ENCODE measurements around the gene NARF.
"Not testable (repeated sequence)": the region's sequence is repeated elsewhere in the genome, so short reads cannot be mapped to it uniquely, and the experiment has no call there.

Gene NARF

GRCh38 chr17:82447876-82448275 lies 10.7 kb upstream of the NARF start:
- Histone ChIP-seq H2AFZ (ENCODE audit: low read length, unreplicated experiment) (no peak overlapping the region), H3K79me2 (ENCODE audit: control insufficient read depth, insufficient read depth, low read length, unreplicated experiment) (peaks cover 18% of the 10 kb centered on the region), H3K27me3 (ENCODE audit: insufficient read depth, low read length) (no peaks in the 10 kb centered on the region), H3K27ac (ENCODE audit: low read depth, low read length) (no peak overlapping the region), H3K4me3 (ENCODE audit: low read depth, low read length) (no peak overlapping the region), H3K36me3 (ENCODE audit: insufficient read depth, low read length) (no peaks in the 10 kb centered on the region), H3K4me1 (ENCODE audit: control insufficient read depth, insufficient read depth, low read length, unreplicated experiment) (peaks cover 5% of the 10 kb centered on the region)

- H3K79me2 ChIP-seq (ENCODE audit: control insufficient read depth, insufficient read depth, low read length, unreplicated experiment), result peaks cover 18% of the 10 kb centered on the region
- peak overlapping the region; percentile 86 for H3K4me3 ChIP-seq (ENCODE audit: low read depth, low read length)
- H3K27me3 ChIP-seq (ENCODE audit: insufficient read depth, low read length), result no peaks in the 10 kb centered on the region
- no peaks in the 10 kb centered on the region for H3K36me3 ChIP-seq (ENCODE audit: insufficient read depth, low read length)
- no peak overlapping the region for H2AFZ ChIP-seq (ENCODE audit: low read length, unreplicated experiment)
- no peak overlapping the region for H3K27ac ChIP-seq (ENCODE audit: low read depth, low read length)
- H3K4me1 ChIP-seq (ENCODE audit: control insufficient read depth, insufficient read depth, low read length, unreplicated experiment), result peaks cover 5% of the 10 kb centered on the region
Measured at GRCh38 chr17:82449131-82449882, 9.2 kb upstream of the NARF start.

- H3K79me2 ChIP-seq (ENCODE audit: control insufficient read depth, insufficient read depth, low read length, unreplicated experiment), result peaks cover 18% of the 10 kb centered on the region
- H3K4me3 ChIP-seq (ENCODE audit: low read depth, low read length), result peak overlapping the region; percentile 86
- H3K27ac ChIP-seq (ENCODE audit: low read depth, low read length), result no peak overlapping the region; the same call in 1 of the 2 replicates
- peak overlapping the region; percentile 84 for H2AFZ ChIP-seq (ENCODE audit: low read length, unreplicated experiment)
- peaks cover 5% of the 10 kb centered on the region for H3K4me1 ChIP-seq (ENCODE audit: control insufficient read depth, insufficient read depth, low read length, unreplicated experiment)
- H3K36me3 ChIP-seq (ENCODE audit: insufficient read depth, low read length), result no peaks in the 10 kb centered on the region
- no peaks in the 10 kb centered on the region for H3K27me3 ChIP-seq (ENCODE audit: insufficient read depth, low read length)
Measured at GRCh38 chr17:82449883-82450356, 8.6 kb upstream of the NARF start.

- Histone ChIP-seq H3K79me2 (ENCODE audit: control insufficient read depth, insufficient read depth, low read length, unreplicated experiment) (peaks cover 18% of the 10 kb centered on the region), H3K27me3 (ENCODE audit: insufficient read depth, low read length) (no peaks in the 10 kb centered on the region), H3K27ac (ENCODE audit: low read depth, low read length) (peak within 1 kb of the TSS; percentile 64), H3K36me3 (ENCODE audit: insufficient read depth, low read length) (no peaks in the 10 kb centered on the region), H3K4me3 (ENCODE audit: low read depth, low read length) (peak within 1 kb of the TSS; percentile 86), H3K4me1 (ENCODE audit: control insufficient read depth, insufficient read depth, low read length, unreplicated experiment) (peaks cover 5% of the 10 kb centered on the region), H2AFZ (ENCODE audit: low read length, unreplicated experiment) (peak within 1 kb of the TSS; percentile 84)
Measured at GRCh38 chr17:82450357-82451106, 8.0 kb upstream of the NARF start, which contains the start of gene CYBC1. TSS of gene CYBC1 (minus strand) at chr17:82450752. CDS start at chr17:82449254, 1,498 bp downstream.

GRCh38 chr17:82452162-82452561 lies 6.4 kb upstream of the NARF start:
- Histone ChIP-seq H3K27me3 (ENCODE audit: insufficient read depth, low read length) (no peaks in the 10 kb centered on the region), H3K4me1 (ENCODE audit: control insufficient read depth, insufficient read depth, low read length, unreplicated experiment) (peaks cover 7% of the 10 kb centered on the region), H3K4me3 (ENCODE audit: low read depth, low read length) (no peak overlapping the region), H2AFZ (ENCODE audit: low read length, unreplicated experiment) (no peak overlapping the region), H3K27ac (ENCODE audit: low read depth, low read length) (no peak overlapping the region), H3K36me3 (ENCODE audit: insufficient read depth, low read length) (no peaks in the 10 kb centered on the region), H3K79me2 (ENCODE audit: control insufficient read depth, insufficient read depth, low read length, unreplicated experiment) (peaks cover 18% of the 10 kb centered on the region)

GRCh38 chr17:82453151-82453550 lies 5.4 kb upstream of the NARF start:
- Histone ChIP-seq H3K79me2 (ENCODE audit: control insufficient read depth, insufficient read depth, low read length, unreplicated experiment) (peaks cover 16% of the 10 kb centered on the region), H3K4me1 (ENCODE audit: control insufficient read depth, insufficient read depth, low read length, unreplicated experiment) (peaks cover 14% of the 10 kb centered on the region)
- H3K27me3 ChIP-seq (ENCODE audit: insufficient read depth, low read length); H3K27ac ChIP-seq (ENCODE audit: low read depth, low read length); H3K36me3 ChIP-seq (ENCODE audit: insufficient read depth, low read length); H2AFZ ChIP-seq (ENCODE audit: low read length, unreplicated experiment); H3K4me3 ChIP-seq (ENCODE audit: low read depth, low read length): not testable (repeated sequence)

- H3K4me3 ChIP-seq (ENCODE audit: low read depth, low read length); H3K36me3 ChIP-seq (ENCODE audit: insufficient read depth, low read length); H3K27me3 ChIP-seq (ENCODE audit: insufficient read depth, low read length); H2AFZ ChIP-seq (ENCODE audit: low read length, unreplicated experiment); H3K27ac ChIP-seq (ENCODE audit: low read depth, low read length): not testable (repeated sequence)
- H3K4me1 ChIP-seq (ENCODE audit: control insufficient read depth, insufficient read depth, low read length, unreplicated experiment), result peaks cover 14% of the 10 kb centered on the region
- peaks cover 16% of the 10 kb centered on the region for H3K79me2 ChIP-seq (ENCODE audit: control insufficient read depth, insufficient read depth, low read length, unreplicated experiment)
Measured at GRCh38 chr17:82453706-82454105, 4.8 kb upstream of the NARF start.

GRCh38 chr17:82457073-82457928 lies 1.2 kb upstream of the NARF start:
- no peaks in the 10 kb centered on the region for H3K36me3 ChIP-seq (ENCODE audit: insufficient read depth, low read length)
- H3K4me1 ChIP-seq (ENCODE audit: control insufficient read depth, insufficient read depth, low read length, unreplicated experiment), result peaks cover 9% of the 10 kb centered on the region
- peak overlapping the region; percentile 40 for H2AFZ ChIP-seq (ENCODE audit: low read length, unreplicated experiment)
- H3K4me3 ChIP-seq (ENCODE audit: low read depth, low read length), result peak overlapping the region; percentile 95
- H3K27me3 ChIP-seq (ENCODE audit: insufficient read depth, low read length), result no peaks in the 10 kb centered on the region
- H3K79me2 ChIP-seq (ENCODE audit: control insufficient read depth, insufficient read depth, low read length, unreplicated experiment), result no peaks in the 10 kb centered on the region
- H3K27ac ChIP-seq (ENCODE audit: low read depth, low read length), result peak overlapping the region; percentile 97

- Histone ChIP-seq H3K79me2 (ENCODE audit: control insufficient read depth, insufficient read depth, low read length, unreplicated experiment) (no peaks in the 10 kb centered on the region), H2AFZ (ENCODE audit: low read length, unreplicated experiment) (peak overlapping the region; percentile 40), H3K27ac (ENCODE audit: low read depth, low read length) (peak overlapping the region; percentile 97), H3K4me1 (ENCODE audit: control insufficient read depth, insufficient read depth, low read length, unreplicated experiment) (peaks cover 9% of the 10 kb centered on the region), H3K4me3 (ENCODE audit: low read depth, low read length) (peak overlapping the region; percentile 95), H3K36me3 (ENCODE audit: insufficient read depth, low read length) (no peaks in the 10 kb centered on the region), H3K27me3 (ENCODE audit: insufficient read depth, low read length) (no peaks in the 10 kb centered on the region)
Measured at GRCh38 chr17:82457929-82458178, 687 bp upstream of the NARF start.

- Histone ChIP-seq H3K4me3 (ENCODE audit: low read depth, low read length) (peak overlapping the region; percentile 95), H3K36me3 (ENCODE audit: insufficient read depth, low read length) (no peaks in the 10 kb centered on the region), H3K27me3 (ENCODE audit: insufficient read depth, low read length) (no peaks in the 10 kb centered on the region), H2AFZ (ENCODE audit: low read length, unreplicated experiment) (peak overlapping the region; percentile 55), H3K27ac (ENCODE audit: low read depth, low read length) (peak overlapping the region; percentile 35; the same call in 1 of the 2 replicates), H3K4me1 (ENCODE audit: control insufficient read depth, insufficient read depth, low read length, unreplicated experiment) (peaks cover 9% of the 10 kb centered on the region), H3K79me2 (ENCODE audit: control insufficient read depth, insufficient read depth, low read length, unreplicated experiment) (no peaks in the 10 kb centered on the region)
Measured at GRCh38 chr17:82458885-82459424, 414 bp downstream of the NARF start.
